ENCODE measurements around the gene SMIM5.
"Not testable (repeated sequence)": the region's sequence is repeated elsewhere in the genome, so short reads cannot be mapped to it uniquely, and the experiment has no call there.

SMIM5 gene

DNA sequence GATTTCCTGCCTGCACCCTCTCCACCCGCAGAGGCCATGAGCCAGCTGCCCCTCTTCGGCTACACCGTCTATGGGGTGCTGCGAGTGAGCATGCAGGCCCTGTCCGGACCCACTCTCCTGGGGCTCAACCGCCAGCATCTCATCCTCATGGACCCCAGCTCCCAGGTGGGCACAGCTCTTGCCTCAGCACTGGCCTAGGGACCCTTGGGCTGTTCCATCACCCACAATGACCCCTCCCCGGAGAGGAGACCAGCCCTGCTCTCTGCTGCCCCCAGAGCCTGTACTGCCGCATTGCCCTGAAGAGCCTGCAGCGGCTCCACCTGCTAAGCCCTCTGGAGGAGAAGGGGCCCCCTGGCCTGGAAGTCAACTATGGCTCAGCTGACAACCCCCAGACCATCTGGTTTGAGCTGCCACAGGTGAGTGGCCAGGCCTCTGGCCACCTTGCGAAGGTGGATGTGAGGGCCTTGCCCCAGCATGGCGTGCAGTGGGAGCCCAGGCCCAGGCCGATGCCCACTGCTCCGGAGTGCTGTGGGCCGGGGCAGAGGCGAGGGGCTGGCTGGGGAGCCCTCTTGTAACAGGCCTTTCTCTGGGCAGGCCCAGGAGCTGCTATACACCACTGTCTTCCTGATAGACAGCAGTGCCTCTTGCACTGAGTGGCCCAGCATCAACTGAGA lies 7.3 kb upstream of the SMIM5 start:
- no peak for DNase-seq (ENCODE audit: low read depth)

DNA sequence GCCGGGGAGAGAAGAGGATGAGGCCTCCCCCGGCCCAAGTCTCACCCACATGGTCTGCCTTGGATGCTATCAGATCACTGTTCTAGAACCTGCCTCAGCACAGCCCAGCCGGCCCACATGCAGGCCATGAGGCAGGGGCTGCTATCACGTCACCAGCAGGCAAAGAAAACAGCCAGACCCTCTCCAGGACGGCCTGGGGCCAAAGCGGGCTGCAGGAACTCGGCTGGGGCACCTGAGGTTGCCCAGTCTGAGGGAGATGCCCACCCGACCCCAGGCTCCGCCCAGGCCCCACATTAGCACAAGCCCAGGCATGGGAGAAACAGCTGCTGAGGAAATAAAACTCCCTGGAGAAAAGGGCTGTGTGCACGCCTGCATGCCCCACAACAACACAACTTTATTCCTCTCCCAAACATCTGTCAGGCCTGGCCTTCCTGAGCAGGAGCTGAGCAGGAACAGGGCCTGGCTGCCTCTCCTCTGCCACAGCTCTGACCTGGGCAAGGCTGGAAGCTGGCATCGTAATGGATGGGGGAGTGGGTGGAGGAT lies 6.7 kb upstream of the SMIM5 start:
- DNase-seq (ENCODE audit: low read depth) = no peak

DNA sequence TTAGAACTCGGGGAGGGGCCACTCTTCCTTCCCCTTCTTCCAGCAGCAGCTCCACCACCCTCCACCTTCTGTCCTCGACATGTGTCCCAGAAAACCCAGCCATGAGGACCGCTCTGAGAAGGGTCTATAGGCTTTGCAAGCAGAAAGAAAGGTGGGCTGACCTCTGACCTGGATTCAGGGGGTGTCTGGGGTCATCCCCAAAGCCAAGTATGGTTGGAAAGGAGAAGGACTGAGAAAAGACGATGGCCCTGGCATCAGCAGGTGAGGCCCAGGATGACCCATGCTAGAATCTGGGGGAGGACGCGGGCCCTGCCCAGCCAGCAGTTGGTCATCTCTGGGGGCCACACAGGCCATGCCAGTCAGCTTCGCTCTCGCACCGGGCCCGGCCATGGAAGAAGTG lies 6.1 kb upstream of the SMIM5 start:
- DNase-seq (ENCODE audit: low read depth) = no peak

DNA sequence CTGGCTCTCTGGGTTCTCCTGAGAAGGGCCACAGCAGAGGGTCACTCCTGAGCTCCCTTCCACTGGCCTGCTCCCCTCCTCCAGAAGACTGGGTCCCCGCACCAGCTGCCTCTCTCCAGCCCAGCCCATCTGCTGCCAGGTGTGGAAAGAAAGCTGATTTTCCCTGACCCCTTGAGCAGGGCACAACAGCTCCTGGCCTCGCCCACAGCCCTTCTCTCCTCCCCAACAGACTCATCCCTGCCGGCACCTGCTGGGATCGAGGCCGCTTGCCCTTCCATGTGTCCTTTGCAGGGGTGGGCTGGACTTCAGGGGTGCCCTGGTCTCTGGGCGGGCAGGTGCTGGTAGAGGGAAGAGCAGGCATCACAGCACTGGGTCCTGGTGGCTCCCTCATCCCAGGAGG lies 4.8 kb upstream of the SMIM5 start:
- DNase-seq (ENCODE audit: low read depth) = no peak

DNA sequence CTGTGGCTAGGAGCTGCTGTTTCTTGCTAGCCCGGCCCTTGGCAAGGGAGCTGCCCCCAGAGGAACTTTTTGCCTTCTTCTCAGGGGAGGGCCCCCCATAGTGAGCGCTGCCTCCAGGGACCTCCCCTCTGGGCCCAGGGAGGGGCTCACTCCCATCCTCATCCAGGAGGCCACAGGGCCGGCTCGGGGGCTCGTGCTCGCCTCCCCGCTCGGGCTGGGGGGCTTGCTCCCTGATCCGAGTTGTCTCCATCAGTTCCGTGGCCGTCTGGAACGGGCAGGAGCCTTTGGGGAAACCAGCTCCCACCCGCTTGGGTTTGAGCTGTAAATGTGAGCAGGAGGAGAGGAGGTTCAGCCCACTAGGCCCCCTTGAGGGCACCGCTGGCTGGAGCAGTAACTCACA lies 4.1 kb upstream of the SMIM5 start:
- DNase-seq (ENCODE audit: low read depth) = no peak

DNA sequence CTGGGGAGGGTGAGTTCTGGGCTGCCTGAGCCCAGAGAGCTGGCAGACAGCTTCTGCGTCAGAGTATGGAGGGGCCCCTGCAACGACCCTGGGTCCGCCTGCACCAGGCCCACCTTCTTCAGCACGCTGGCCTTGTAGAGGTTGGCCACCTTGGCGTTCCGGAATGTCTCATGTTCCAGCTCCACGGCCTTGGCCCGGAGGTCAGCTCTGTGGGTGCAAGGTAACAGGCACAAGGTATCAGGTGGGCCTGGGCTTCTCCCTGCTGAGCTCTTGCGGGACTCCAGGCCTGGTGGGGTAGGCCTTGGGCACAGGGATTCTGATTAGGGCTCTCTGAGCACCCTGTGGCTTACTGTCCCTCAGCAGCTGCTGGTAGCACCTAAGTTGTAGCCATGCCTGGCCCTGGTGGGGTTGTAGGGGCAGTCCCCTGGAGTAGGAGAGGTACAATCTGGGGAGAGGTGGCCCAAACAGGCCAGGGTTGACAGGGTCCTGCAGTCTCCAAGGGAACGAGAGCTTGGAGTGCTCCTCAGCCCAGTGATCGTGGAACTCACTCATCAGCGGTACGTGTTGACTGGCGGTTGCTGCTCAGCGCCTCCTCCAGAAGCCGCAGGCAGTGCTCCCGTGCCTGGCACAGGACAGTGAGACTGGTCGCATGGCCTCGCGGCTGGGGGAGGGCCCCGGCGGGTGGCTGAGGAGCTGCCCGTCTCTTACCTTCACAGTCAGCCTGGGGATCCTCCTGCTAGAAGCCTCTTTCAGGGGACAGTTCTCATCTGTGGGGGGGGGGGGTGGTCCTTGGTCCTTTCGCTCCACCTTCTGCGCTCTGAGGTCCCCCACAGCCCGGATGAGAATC lies 2.9 kb upstream of the SMIM5 start:
- DNase-seq (ENCODE audit: low read depth) = no peak

DNA sequence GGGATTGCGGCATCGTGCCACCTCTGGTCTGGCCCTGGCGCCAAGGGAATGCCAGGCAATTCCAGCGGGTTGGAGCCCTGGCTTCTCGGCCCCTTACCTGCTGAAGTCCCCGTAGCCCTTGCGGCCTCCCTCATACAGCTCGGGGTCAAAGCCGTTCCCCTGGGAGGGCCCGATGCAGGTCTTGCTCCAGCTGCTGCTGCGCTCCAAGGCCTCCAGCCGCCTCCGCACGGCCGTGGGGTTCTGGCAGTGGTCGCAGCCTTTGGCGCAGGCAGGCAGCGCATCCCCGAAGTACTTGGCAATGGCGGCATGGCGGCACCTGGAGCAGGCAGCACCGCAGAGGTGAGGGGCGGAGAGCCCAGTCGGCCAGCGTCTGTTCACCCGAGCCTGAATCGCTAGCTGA lies 1.9 kb upstream of the SMIM5 start:
- no peak for DNase-seq (ENCODE audit: low read depth)

DNA sequence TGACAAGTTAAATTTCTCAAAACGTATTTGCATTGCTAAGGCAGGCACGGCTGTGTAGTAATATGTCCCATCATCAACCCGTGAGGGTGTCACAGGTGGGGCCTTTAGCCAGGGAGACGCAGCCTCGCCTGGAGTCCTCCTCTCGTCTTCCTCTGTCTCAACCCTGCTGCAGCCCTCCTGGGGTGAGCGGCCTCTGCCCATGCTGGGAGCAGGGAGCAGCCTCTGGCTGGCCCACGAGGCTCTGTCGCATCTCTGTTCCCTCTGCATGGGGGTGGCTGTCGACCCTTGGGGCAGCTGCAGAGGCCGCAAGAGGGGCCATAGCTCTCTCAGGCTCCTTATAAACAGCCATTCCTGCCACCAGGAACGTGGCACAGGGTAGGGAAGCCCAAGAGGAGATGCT lies 806 bp upstream of the SMIM5 start:
- DNase-seq (ENCODE audit: low read depth) = no peak

DNA sequence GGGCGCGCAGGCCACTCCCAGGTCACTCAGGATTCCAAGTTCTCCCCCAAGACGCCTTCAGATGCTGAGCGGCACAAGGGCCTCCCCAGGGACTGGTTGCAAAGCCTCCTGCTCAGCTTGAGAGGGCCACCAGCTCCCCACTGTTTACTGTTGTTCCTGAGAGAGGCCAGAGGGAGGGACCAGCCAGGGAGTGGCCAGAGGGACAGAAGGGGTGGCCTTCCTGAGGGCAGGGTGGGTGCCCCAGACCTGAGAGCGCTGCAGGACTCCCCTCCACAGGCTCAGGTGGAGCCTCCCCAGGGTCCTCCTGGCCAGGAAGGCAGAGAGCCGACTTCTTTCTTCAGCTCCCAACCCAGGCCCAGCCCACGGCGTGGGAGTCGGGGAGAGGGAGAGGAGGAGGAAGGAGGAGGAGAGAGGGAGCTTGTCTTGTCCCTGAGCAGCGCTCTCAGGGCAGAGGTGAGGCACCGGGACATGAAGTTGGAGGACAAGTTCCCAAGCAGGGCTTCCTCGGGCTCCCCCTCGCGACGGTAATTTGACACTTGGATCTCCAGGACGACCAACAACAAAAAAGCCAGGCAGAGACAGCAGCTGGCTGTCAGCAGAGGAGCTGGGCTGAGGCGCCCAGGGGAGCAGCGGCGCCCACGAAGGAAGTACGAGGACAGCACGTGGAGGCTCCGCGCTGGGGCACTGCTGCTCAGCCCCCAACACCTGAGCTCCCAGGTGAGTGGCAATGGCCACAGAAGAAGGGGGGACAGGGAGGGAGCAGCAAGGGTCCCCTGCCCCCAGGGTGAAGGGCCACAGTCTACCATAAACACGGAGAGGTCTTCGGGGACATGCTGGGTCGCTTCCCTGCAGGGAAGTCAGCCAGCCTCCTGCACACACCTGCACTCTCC lies 497 bp downstream of the SMIM5 start:
- no peak for DNase-seq (ENCODE audit: low read depth)

DNA sequence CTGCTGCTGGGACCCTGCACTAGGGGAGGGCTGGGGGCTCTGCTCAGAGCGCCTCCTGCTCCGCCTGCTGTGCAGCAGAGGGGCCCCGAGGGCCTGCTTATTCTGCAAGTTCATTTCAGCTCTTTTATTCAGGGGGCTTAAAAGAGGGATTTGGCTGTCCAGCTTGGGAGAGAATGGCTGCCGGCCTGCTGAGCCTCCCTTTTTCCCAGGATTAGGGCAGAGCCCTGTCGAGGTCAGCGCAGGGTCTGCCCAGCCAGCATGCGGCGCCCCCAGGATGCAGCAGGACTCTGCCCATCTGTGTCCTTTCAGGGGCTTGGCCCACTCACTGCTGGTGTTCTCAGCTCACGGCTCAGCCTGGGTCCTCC lies 1.1 kb downstream of the SMIM5 start:
- DNase-seq (ENCODE audit: low read depth) = no peak

DNA sequence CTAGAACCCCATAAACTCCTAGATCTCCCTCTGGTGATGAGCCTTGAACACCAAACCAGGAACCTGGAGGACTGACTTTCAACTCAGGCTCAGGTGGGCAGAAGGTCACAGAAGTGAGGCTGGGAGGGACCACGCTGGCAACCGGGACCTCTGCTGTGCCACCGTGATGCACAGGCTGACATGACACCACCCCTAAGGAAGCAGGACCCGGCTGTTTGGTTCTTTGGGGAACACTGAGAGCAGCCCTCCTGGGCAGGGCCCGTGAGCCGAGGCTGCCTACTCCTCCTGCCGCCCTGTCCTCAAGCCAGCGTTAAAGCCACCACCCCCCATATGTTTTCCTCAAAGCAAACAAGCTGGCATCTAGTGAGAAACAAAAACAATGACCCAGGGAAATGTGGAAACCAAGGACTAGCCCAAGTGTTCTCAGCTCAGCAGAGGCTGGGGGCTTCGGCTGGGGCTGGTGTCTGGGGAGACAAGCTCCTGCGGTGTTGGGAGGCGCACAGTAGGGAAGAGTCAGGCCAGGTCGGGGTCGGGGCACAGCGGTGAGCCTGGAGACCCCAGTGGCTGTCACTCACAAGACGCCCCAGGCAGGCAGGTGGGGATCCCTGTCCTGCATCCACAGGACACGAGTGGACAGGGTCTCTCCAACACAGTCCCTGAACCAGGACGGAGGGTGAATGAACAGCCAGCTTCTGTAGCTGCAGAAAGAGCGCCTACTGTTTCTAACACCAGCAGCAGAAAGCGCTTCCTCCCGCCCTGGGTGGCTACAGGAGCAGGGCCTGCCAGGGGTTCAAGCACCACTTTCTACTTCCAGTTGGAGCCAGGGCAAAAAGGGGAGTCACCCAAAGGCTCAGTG lies 1.7 kb downstream of the SMIM5 start:
- no peak for DNase-seq (ENCODE audit: low read depth)

DNA sequence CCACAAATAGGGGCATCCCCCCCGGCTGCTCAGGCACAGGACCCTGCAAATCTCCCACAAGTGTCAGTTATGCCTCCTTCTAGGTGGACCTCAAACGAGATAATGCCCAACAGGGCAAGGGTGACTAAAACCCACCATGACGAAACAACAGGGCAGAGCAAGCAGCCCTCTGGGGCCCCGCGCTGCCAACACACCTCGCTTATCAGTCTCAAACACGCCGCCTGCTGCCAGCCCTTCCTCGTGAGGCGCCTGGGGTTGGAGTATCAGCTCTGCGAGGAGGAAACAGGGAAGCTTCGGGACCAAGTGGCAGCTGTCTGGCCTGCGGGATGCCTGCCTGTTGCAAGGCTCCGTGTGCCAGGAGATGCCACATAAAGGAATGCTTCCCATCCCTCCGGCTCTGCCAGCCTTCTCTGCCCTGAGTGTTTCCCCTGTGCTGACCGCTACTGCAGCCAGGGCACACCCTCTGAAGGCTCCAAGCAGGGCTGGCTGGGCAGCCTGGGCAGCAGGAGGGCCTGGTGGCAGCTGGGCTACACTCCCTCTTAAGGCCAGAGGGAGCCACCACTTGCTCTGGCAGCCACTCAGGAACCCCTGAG lies 2.5 kb downstream of the SMIM5 start:
- DNase-seq (ENCODE audit: low read depth) = no peak

DNA sequence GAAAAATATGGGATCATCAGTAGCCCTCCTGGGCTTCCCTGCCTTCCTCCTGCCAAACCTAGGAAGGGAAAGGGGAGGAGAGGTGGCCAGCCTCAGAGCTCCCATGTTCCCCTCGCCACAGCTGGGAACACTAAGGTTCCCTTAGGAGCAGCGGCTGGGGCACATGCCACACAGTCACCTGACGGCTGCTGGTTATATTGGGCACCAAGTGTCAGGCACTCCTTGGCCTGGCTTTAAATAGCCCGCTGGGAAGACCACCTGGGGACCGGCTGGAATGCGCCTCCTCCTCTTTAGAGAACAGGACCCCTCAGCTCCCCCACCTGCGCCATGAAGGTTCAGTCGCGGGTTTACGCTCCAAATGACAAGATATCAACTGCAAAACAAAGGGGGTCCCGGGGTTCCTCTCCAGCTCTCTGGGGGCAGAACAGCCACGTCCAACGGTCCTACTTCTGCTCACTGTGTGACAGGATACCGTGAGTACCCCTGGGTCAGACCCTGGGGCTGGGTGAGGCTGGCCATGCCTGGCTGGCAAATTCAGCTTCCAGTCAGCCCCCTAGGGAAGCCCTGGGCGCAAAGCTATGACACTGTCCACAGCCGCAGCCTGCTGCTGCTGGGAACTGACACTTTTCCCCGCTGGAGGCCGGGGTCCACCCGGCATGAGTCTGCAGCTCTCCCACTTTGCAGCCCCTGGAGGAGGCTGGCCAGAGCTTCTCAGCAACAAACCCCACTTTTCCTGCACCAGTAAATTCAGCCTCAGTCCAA lies 3.3 kb downstream of the SMIM5 start:
- DNase-seq (ENCODE audit: low read depth) = no peak

DNA sequence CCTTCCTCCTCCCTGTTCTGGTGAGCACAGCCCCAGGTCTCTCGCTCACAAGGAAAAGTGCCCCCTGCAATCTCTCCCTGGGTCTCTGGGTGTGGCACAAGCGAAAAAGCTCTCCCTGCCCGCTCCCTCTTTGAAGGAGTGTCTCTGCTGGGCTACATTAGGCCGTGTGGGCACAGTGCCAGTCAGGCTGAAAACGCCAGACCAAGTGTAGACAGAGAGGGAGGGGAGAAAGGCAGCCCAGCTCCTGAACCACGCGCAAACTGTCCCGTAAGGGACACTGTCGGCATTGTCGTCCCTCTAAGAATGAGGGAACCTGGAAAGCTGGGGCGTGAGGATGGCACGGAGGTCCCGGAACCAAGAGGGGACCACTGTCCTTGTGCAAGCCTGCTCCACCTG lies 3.9 kb downstream of the SMIM5 start:
- DNase-seq (ENCODE audit: low read depth) = no peak

DNA sequence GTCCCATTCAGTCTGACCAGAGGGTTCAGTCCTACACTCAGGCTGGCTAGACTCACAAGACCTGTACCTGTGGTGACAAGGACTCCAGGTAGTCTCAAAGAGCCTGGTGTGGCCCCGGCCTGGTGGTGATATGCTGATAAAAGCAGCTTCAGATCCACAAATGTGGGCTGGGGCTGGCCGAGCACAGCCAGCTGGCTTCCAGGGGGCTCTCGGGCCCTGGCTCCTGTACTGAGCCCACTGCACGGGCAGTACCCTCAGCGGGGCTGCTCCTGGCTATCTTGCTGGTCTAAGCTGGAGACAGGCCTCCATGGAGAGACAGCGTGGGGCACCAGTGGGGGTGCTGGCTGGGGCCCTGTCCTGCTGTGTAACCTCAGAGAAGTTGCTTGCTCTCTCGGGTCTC lies 4.3 kb downstream of the SMIM5 start:
- no peak for DNase-seq (ENCODE audit: low read depth)

DNA sequence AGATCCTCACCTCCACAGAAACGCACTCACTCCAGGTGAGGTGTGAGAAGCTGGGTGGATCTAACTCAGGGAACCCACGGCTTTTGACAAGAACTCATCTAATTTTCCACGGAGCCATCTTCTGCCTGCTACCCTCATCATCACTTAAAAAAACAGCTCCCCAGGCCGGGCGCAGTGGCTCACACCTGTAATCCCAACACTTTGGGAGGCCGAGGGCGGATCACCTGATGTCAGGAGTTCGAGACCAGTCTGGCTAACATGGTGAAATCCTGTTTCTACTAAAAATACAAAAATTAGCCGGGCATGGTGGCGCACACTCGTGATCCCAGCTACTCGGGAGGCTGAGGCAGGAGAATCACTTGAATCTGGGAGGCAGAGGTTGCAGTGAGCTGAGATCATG lies 4.8 kb downstream of the SMIM5 start:
- not testable (repeated sequence) for DNase-seq (ENCODE audit: low read depth)

DNA sequence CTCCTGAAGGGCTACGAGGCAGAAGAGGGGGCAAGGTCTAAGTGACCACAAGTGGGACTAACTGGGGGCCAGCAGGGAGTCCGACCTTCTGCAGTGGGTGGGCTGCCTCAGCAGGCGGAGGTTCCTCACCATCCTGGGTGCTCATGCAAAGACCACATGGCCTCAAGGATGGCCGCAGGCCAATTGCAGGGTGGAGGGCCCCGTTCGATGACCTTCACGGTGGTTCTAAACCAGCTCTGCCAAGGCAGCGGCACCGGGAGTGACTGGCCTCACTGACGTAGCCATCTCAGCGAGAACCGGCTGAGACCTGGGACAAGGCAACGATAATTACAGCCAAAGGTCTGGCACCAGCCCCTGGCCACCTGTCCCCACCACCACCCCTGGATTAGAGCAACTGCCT lies 5.7 kb downstream of the SMIM5 start:
- no peak for DNase-seq (ENCODE audit: low read depth)

DNA sequence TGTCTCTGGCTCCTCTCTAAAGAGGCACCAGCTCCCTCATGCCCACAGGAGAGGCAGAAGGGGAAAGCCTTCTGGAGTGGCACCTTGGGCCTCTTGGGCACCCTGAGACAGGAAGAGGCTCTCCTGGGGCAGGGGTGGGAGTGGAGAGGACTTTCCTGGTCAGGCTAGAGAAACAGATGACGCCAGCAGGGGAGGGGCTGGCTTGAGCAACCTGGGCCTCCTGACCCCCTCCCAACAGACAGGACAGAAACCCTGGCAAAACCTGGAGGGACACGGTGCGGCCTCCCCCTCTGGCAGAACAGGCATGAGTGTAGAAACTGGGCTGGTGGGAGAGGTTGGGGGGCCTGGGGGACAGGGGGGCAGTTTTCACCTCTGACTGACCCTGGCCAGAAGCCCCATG lies 6.1 kb downstream of the SMIM5 start:
- no peak for DNase-seq (ENCODE audit: low read depth)

DNA sequence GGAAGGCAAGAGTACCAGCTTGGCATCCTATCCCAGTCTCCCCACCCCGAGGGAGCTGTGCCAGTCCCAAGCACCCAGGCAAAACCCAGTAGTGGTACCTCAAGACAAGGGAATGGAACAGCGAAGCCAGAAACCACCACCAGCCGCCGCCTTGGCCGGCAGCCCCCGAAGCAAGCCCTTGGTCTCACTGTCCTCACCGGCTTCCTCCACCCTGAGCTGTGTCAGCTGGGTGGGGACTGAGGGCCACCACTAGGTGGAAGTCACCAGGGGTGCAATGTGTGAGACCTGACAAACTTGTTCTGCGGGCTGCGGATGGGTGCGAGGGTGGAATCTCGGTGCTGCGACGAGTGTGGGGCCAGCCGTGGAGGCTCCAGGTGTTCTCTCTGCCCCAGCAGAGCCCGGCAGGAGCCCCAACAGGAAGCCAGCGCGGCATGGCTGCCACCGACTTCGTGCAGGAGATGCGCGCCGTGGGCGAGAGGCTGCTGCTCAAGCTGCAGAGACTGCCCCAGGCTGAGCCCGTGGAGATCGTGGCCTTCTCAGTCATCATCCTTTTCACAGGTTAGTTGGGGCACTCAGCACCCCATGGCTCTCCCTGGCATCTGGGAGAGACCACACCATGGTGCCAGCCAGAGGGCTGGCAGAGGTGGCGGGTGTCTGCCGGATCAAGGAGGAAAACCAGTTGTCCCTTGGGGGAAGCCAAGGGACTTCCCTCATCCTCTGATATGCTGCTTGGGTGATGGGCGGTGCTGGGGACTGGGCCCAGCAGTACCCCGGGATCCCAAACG lies 6.7 kb downstream of the SMIM5 start:
- DNase-seq (ENCODE audit: low read depth) = no peak
